HG02852 (cell line): ENCODE measurements around the gene NOL9.
"Not testable (repeated sequence)": the region's sequence is repeated elsewhere in the genome, so short reads cannot be mapped to it uniquely, and the experiment has no call there.

ENCODE experiments used
- ATAC-seq: cut with Tn5 transposase; IDR thresholded peaks from one replicate; pipeline ENCODE4 v1.9.1; 2021; ENCODE audit warnings: mild to moderate bottlenecking, moderate library complexity; ENCODE audit not compliant: unreplicated experiment

The NOL9 gene

GRCh38 chr1:6574818-6575217 lies 20.5 kb upstream of the NOL9 start:
- ATAC-seq, result no peak

GRCh38 chr1:6574025-6574620 lies 19.8 kb upstream of the NOL9 start:
- no peak for ATAC-seq

- ATAC-seq, result no peak
Observed at GRCh38 chr1:6572653-6573383, 18.5 kb upstream of the NOL9 start.

GRCh38 chr1:6570987-6571386 lies 16.7 kb upstream of the NOL9 start:
- ATAC-seq, result no peak

GRCh38 chr1:6570100-6570499 lies 15.8 kb upstream of the NOL9 start:
- no peak for ATAC-seq

DNA sequence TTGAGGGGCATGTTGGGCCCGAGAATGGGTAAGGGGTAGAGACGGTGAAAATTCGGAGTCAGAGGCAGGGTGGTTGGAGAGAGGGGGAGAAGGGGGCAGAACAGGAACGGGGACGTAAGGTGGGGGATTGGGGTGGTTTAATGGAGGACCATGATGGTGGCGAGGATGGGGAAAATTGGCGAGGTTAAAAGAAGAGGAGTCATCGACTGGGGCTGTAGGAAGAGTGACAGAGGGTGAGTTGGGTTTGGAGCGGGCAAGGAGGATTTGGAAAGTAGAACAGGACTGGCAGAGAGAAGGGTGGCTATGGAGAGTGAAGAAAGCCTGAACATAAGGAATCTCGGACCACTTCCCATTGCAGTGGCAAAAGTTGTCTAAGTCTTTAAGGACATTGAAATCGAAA lies 14.7 kb upstream of the NOL9 start:
- ATAC-seq, result no peak

DNA sequence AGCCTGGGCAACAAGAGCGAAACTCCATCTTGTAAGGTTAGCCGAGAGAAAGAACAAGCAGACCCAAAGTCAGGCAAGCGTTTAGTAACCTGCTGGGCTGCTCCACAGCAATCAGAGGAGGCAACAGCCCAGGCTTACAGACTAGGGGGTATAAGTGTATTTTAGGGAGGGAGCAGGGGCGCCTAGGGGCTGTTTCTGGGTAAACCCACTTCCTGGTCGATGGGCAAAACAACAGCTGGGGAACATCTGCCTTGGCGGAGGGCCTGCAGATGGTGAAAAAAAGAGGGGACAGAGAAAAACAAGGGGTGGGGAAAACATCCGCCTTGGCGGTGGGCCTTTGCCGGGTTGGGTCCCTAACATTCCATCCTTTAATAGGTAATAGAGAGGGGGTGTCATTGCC lies 6.0 kb upstream of the NOL9 start:
- no peak for ATAC-seq

- not testable (repeated sequence) for ATAC-seq
Observed at GRCh38 chr1:6559161-6559560, 4.8 kb upstream of the NOL9 start.

DNA sequence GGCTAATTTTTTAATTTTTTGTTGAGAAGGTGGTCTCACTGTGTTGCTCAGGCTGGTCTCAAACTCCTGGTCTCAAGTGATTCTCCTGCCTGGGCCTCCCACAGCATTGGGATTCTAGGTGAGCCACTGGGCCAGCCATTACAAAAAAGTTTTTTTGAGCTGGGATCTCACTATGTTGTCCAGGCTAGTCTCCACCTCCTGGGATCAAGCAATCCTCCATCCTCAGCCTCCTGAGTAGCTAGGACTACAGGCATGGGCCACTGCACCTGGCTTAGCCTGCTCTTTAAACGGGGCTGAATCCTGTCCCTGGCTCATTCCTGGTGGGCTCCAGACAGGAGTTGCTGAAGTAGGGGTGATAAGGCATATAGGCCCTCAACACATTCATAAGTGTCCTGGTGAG lies 3.3 kb upstream of the NOL9 start:
- no peak for ATAC-seq

GRCh38 chr1:6554907-6555778 lies 830 bp upstream of the NOL9 start, which contains the start of gene TAS1R1:
Gene TAS1R1 (plus strand): TSS chr1:6555307. CDS start chr1:6555374, 67 bp downstream.
- no peak for ATAC-seq

DNA sequence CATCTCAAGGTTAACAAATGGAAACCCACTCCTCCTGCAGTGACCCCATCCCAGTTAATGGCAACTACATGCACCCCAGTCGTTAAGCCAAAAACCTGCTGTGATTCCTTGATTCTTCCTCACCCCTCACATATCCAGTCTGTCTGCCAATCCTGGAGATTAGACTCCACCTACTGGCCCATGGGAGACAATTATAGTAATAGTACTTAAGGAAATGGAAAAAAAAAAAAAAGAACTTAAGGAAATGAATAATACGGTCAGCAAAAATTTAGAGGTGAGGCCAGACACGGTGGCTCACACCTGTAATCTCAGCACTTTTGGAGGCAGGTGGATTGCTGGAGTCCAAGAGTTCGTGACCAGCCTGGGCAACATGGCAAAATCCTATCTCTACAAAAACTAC lies 7.0 kb downstream of the NOL9 start:
- ATAC-seq, result no peak

DNA sequence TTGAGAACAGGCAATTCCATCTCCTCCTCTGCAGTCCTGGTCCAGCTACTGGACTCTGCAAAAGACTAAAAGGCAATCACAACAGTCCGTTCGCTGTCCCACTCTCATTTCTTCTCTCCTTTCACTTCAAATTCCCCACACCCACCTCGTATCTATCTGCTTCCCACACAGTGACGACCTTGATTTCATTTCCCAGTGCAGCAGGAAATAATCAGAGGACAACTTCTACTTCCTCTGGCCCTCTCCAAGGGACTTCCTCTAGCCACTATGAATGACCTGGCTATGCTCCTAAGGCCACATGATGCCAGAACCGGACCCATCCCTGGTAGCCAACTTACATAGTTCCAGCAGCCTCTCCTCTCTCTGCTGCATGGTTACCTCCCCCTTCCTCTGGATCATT lies 8.0 kb downstream of the NOL9 start:
- no peak for ATAC-seq

- ATAC-seq, result no peak
Observed at GRCh38 chr1:6545276-6546112, 8.8 kb downstream of the NOL9 start.

GRCh38 chr1:6544831-6545230 lies 9.5 kb downstream of the NOL9 start:
- ATAC-seq, result no peak

- ATAC-seq, result no peak
Observed at GRCh38 chr1:6538956-6539355, 15.4 kb downstream of the NOL9 start.

DNA sequence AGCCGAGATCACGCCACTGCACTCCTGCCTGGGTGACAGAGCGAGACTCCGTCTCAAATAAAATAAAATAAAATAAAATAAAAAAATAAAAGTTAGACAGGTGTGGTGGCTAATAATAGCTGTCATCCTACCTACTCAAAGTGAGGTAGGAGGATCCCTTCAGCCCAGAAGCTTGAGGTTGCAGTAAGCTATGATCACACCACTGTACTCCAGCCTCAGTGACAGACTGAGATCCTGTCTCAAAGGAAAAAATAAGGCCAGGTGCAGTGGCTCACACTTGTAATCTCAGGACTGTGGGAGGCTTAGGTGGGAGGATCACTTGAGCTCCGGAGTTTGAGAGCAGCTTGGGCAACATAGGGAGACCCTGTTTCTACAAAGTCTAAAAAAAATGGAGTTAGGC lies 18.0 kb downstream of the NOL9 start:
- no peak for ATAC-seq

DNA sequence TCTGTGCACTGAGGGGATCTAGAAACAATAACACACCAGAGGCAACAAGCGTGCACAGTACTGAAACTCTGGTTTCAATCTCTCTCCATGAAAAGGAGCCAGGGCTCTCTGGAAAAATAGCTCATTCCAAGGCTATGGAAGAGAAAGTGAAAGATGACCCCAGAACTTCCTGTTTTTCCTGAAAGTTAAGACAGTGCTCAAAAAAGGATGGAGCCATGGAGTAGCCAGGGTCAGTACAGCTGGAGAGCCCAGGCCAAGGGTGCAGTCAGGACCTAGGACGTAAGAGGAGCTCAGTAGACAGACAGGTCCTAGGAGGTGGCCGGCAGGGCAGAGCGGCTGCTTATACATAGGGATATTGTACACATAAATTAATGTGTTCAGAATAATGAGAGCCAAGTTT lies 19.1 kb downstream of the NOL9 start:
- ATAC-seq, result no peak

DNA sequence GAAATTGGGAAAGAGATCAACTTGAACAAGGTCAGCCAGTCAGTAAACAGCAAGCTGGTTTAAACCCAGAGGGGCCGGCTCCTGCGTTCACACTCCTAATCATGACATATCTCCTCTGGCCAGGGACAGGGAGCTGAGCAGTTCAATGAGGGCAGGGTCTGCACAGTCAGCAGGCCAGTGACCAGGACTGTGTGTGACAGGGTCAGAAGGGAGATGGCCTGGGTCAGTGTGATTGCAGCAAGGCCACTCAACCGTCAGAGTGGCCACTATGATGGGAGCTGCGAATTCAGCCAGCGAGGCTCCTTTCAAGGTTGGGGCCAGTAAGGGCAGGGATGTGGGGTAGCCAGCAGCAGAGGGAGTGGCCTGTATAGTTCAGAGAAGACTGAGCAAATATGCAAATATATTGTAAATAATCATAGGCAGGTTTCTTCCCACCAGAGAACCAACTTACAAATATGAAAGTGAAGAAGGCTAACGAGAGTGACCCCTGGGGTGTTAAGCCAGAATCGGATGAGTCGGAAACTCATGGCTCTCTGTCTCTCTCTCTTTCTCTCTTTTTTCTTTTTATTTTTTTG lies 20.0 kb downstream of the NOL9 start:
- ATAC-seq, result no peak

GRCh38 chr1:6531996-6532395 lies 22.3 kb downstream of the NOL9 start:
- no peak for ATAC-seq

GRCh38 chr1:6530504-6531160 lies 23.7 kb downstream of the NOL9 start:
- no peak for ATAC-seq
